Mesenchymal stem cell (in vitro differentiated cells and primary cell): ENCODE data around the gene PICK1.

Experiments
- DNase-seq: peaks from one replicate; pipeline ENCODE4 v3.0.0-alpha.2; 2013
- H2AFZ ChIP-seq: one replicate; pipeline ENCODE4 v1.6.1; 2013; ENCODE audit warnings: low read depth, mild to moderate bottlenecking, control low read depth, inconsistent platforms, low read length, moderate library complexity
- H2AK5ac ChIP-seq: 2 replicates; pipeline ENCODE4 v1.6.1; 2013; ENCODE audit warnings: low read length, moderate library complexity, mild to moderate bottlenecking, inconsistent platforms; ENCODE audit not compliant: severe bottlenecking
- H2BK120ac ChIP-seq: one replicate; pipeline ENCODE4 v1.6.1; 2013; ENCODE audit warnings: low read depth, mild to moderate bottlenecking, inconsistent platforms, low read length, moderate library complexity
- H2BK12ac ChIP-seq, 2 experiments: one replicate each; pipeline ENCODE4 v1.6.1; 2013; ENCODE audit warnings: inconsistent platforms in 2 of 2, low read length in 2 of 2, mild to moderate bottlenecking in 2 of 2, moderate library complexity in 2 of 2, control low read depth in 1 of 2
- H2BK15ac ChIP-seq: one replicate; pipeline ENCODE4 v1.6.1; 2013; ENCODE audit warnings: mild to moderate bottlenecking, low read depth, inconsistent platforms; ENCODE audit not compliant: poor library complexity, severe bottlenecking
- H2BK5ac ChIP-seq: 2 replicates; pipeline ENCODE4 v1.6.1; 2013; ENCODE audit warnings: low read depth, mild to moderate bottlenecking, low read length, control low read depth, inconsistent platforms; ENCODE audit not compliant: poor library complexity, severe bottlenecking
- H3K14ac ChIP-seq, 2 experiments: one replicate each; pipeline ENCODE4 v1.6.1; 2013; ENCODE audit warnings: inconsistent platforms in 2 of 2, low read length in 2 of 2, control low read depth in 1 of 2, mild to moderate bottlenecking in 1 of 2, moderate library complexity in 1 of 2
- H3K18ac ChIP-seq, 2 experiments: one replicate each; pipeline ENCODE4 v1.6.1; 2013; ENCODE audit warnings: inconsistent platforms in 2 of 2, low read length in 2 of 2, control low read depth in 1 of 2, low read depth in 1 of 2, mild to moderate bottlenecking in 1 of 2
- H3K23ac ChIP-seq, 2 experiments: one replicate each; pipeline ENCODE4 v1.6.1; 2013; ENCODE audit warnings: inconsistent platforms in 2 of 2, low read length in 2 of 2, mild to moderate bottlenecking in 2 of 2, moderate library complexity in 2 of 2, control low read depth in 1 of 2
- H3K27ac ChIP-seq: 2 replicates; pipeline ENCODE4 v1.5.1; 2013; ENCODE audit warnings: mild to moderate bottlenecking, moderate library complexity, low read length, control low read depth, inconsistent platforms; ENCODE audit not compliant: poor library complexity, severe bottlenecking
- H3K27me3 ChIP-seq, 2 experiments: 2 replicates each; pipeline versions ENCODE4 v1.6.1 to v1.7.0; 2013; ENCODE audit warnings: low read length in 2 of 2, mild to moderate bottlenecking in 2 of 2, moderate library complexity in 2 of 2, control low read depth in 1 of 2, inconsistent platforms in 1 of 2; ENCODE audit not compliant: control insufficient read depth in 1 of 2, insufficient read depth in 1 of 2
- H3K36me3 ChIP-seq, 2 experiments: 2 replicates each; pipeline versions ENCODE4 v1.6.1 to v1.7.0; 2013; ENCODE audit warnings: low read length in 2 of 2, control low read depth in 1 of 2, inconsistent platforms in 1 of 2, low read depth in 1 of 2, mild to moderate bottlenecking in 1 of 2; ENCODE audit not compliant: insufficient read depth in 2 of 2, control insufficient read depth in 1 of 2
- H3K4ac ChIP-seq, 2 experiments: one replicate each; pipeline ENCODE4 v1.6.1; 2013; ENCODE audit warnings: inconsistent platforms in 2 of 2, low read length in 2 of 2, mild to moderate bottlenecking in 2 of 2, moderate library complexity in 2 of 2, control low read depth in 1 of 2, low read depth in 1 of 2
- H3K4me1 ChIP-seq: 2 replicates; pipeline ENCODE4 v1.6.1; 2013; ENCODE audit warnings: low read depth, low read length, control low read depth; ENCODE audit not compliant: control insufficient read depth, insufficient read depth
- H3K4me2 ChIP-seq: 2 replicates; pipeline ENCODE4 v1.6.1; 2013; ENCODE audit warnings: low read length, mild to moderate bottlenecking, inconsistent platforms; ENCODE audit not compliant: poor library complexity, severe bottlenecking
- H3K4me3 ChIP-seq, 2 experiments: 2 replicates each; pipeline versions ENCODE4 v1.5.1 to v1.7.0; 2013; ENCODE audit warnings: low read length in 2 of 2, mild to moderate bottlenecking in 2 of 2, control low read depth in 1 of 2, low read depth in 1 of 2; ENCODE audit not compliant: insufficient read depth in 1 of 2
- H3K79me1 ChIP-seq: replicated peaks from 2 replicates; pipeline ENCODE4 v1.6.1; 2013; ENCODE audit warnings: mild to moderate bottlenecking, control low read depth, low read length, inconsistent platforms; ENCODE audit not compliant: poor library complexity, severe bottlenecking
- H3K9ac ChIP-seq: 2 replicates; pipeline ENCODE4 v1.7.0; 2013; ENCODE audit warnings: mild to moderate bottlenecking, low read length, moderate library complexity
- H3K9me3 ChIP-seq: 2 replicates; pipeline ENCODE4 v1.7.0; 2013; ENCODE audit warnings: mild to moderate bottlenecking, low read length; ENCODE audit not compliant: control insufficient read depth
- H4K8ac ChIP-seq: one replicate; pipeline ENCODE4 v1.6.1; 2013; ENCODE audit warnings: inconsistent platforms, mild to moderate bottlenecking, low read length, moderate library complexity
- H4K91ac ChIP-seq: one replicate; pipeline ENCODE4 v1.6.1; 2013; ENCODE audit warnings: mild to moderate bottlenecking, low read length, inconsistent platforms
- WGBS: methylation state at CpG from one replicate; pipeline ENCODE4 v1.1.7; 2013; ENCODE audit warnings: mixed read lengths; 5-methylcytosine and 5-hydroxymethylcytosine counted together

PICK1 gene

DNA sequence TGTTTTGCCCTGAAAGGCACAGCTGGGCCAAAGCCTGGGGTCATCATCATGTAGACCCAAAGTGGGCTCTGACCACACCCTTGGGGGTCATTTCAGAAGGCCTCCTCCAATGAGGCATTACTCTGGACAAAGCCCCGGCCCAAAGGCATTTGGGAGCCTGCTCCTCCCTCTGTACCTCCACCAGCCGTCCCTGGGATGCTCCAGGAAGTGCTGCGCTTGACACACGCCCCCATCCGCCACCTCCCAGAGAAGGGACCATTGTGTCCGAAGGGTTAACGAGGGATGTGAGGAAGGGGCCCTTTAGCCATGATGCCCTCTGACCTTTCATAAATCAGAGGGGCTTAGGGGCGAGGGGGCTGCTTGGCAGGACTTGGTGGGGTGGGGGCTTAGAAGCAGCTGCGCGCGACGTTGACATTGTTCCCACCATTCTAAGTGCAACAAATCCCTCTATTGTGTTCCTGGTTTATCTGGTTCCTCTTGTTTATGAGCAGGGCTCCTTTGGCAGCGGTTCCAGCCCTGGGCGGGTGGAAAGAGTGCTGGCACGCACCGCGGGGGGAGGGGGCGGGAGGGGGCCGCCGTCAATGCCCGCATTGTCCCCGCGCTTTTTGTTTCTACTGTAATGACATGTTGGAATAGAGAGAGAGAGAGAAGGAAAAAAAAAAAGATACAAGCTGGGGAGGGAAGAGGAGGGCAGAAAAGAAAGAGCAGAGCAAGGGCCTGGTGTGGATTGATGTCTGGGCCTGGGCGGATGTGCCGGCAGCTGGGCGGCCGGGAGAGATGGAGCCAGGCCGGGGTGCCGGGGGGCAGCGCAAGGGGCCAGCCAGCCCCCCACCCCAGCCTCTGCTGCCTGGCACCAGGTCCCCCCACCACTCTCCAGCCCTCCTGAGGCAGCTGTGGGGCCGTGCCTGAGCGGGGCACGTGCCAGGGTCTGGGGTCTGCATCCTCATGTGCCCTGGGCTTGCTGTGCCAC lies 40.7 kb upstream of the PICK1 start:
- Histone ChIP-seq H2AK5ac (no peak overlapping the region), H3K4me3 (no peak overlapping the region), H4K8ac (peak overlapping the region; percentile 10), H3K9me3 (no peaks in the 10 kb centered on the region), H3K23ac (no peak overlapping the region), H2BK15ac (no peak overlapping the region), H3K27ac (no peak overlapping the region), H3K9ac (peak overlapping the region; percentile 38), H3K4me1 (peaks cover 2% of the 10 kb centered on the region), H3K14ac (no peak overlapping the region), H3K4me2 (no peak overlapping the region), H2BK12ac (no peak overlapping the region), H2BK120ac (no peak overlapping the region), H3K4ac (no peak overlapping the region), H3K27me3 (no peaks in the 10 kb centered on the region), H4K91ac (peak overlapping the region; percentile 34), H2AFZ (no peak overlapping the region), H3K79me1 (no peaks in the 10 kb centered on the region), H3K18ac (no peak overlapping the region), H2BK5ac (no peak overlapping the region), H3K36me3 (no peaks in the 10 kb centered on the region)
- no peak for DNase-seq
- WGBS = 82% methylated on average over 33 of the region's 33 CpGs

DNA sequence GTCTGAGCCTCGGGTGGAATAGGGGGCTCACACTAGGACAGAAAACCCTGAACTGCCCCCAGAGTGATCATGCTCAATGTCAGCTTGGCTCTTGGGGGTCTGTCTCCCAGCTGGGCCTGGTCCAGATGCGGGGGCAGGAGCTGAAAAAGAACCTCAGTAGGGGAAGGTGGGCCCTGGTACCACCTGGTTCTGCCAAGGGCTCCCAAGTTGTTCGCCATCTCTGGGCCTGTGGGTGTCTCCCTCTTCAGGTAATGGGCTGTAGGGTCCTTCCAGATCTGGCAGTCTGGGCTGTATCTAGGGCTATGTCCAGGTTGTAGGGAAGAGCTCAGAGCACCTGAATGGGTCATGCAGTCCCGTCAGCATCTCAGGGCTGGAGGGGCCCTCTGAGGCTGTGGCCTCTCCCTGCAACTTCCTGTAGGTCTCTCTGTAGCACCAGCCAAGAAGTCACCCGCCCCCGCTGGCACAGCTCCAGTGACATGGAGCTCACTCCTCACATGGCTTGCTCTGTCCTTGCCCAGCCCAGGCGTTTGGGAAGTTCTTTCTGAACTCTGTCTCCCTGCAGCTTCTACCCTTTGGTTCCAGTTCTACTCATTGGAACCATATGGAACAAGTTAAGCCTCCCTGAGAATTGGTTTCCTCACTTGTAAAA lies 39.8 kb upstream of the PICK1 start:
- Histone ChIP-seq H3K18ac (no peak overlapping the region), H2BK5ac (no peak overlapping the region), H3K14ac (no peak overlapping the region), H2AK5ac (no peak overlapping the region), H2BK12ac (no peak overlapping the region), H3K4me3 (no peak overlapping the region), H3K9ac (peak overlapping the region; percentile 38), H2AFZ (no peak overlapping the region), H2BK15ac (peak overlapping the region; percentile 67), H3K23ac (no peak overlapping the region), H3K9me3 (no peaks in the 10 kb centered on the region), H3K79me1 (no peaks in the 10 kb centered on the region), H3K4me2 (no peak overlapping the region), H3K36me3 (no peaks in the 10 kb centered on the region), H4K8ac (peak overlapping the region; percentile 89), H3K4ac (no peak overlapping the region), H4K91ac (peak overlapping the region; percentile 11), H3K4me1 (peaks cover 2% of the 10 kb centered on the region), H3K27ac (no peak overlapping the region), H2BK120ac (no peak overlapping the region), H3K27me3 (no peaks in the 10 kb centered on the region)
- DNase-seq = no peak
- 83% methylated on average over 7 of the region's 7 CpGs for WGBS

DNA sequence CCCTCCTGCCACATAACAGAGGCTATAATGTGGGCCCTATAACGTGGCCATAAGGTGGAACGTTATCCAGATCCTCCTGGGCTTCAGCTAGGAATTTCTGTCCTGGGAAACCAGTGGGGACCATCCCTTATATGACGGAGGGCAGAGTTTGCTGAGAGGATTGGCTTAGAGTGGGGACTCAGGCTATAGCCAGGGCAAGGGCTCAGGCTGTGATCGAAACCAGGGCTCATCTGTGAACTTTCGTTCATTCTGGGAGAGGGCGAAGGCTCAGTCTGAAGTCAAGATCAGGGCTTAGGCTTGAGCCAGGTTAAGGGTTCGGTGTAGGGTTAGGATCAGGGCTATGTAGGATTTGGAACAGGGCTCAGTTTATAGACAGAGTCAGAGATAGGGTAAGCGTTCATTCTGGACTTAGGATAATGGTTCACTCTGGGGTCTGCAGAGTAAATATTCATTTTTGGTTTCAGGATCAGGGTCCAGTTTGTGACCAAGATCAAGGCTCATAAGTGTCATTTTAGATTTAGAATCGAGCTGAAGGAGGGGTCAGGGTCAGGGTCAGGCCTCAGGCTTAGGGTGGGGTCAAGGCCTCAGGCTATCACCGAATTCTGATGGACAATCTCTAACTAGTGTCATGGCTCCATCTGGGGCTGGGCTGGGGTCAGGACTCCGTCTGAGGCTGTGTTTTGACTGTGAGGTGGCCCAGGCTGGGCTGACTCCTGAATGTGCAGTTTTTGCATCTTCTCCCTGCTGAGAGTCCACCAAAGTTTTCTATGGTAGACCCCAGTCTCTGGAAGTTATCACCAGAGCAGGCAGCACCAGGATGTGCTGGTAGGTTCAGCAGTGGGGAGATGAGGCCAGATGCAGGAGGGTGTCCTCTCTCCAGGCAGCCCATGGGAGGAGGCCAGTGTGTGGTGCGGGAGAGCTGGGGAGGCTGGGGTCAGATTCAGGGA lies 39.0 kb upstream of the PICK1 start:
- Histone ChIP-seq H2AFZ (no peak overlapping the region), H3K18ac (no peak overlapping the region), H3K27me3 (no peaks in the 10 kb centered on the region), H3K79me1 (no peaks in the 10 kb centered on the region), H3K14ac (peak overlapping the region in 1 of 2 experiments; percentile 48), H4K91ac (peak overlapping the region; percentile 30), H3K4me2 (no peak overlapping the region), H3K9me3 (no peaks in the 10 kb centered on the region), H4K8ac (peak overlapping the region; percentile 89), H3K9ac (no peak overlapping the region), H3K36me3 (no peaks in the 10 kb centered on the region), H3K4me3 (no peak overlapping the region), H3K23ac (no peak overlapping the region), H2BK120ac (no peak overlapping the region), H3K4me1 (peaks cover 2% of the 10 kb centered on the region), H2BK15ac (no peak overlapping the region), H2AK5ac (no peak overlapping the region), H3K27ac (no peak overlapping the region), H2BK12ac (peak overlapping the region in 1 of 2 experiments; percentile 56), H3K4ac (no peak overlapping the region), H2BK5ac (no peak overlapping the region)
- no peak for DNase-seq
- 83% methylated on average over 12 of the region's 12 CpGs for WGBS
